HG02970 (cell line): ENCODE measurements around the gene ACACB.

Experiments
- ATAC-seq: cut with Tn5 transposase; IDR thresholded peaks from one replicate; pipeline ENCODE4 v1.9.1; 2021; ENCODE audit warnings: mild to moderate bottlenecking, moderate library complexity, moderate number of reproducible peaks; ENCODE audit not compliant: unreplicated experiment, low FRiP score

Gene ACACB

DNA sequence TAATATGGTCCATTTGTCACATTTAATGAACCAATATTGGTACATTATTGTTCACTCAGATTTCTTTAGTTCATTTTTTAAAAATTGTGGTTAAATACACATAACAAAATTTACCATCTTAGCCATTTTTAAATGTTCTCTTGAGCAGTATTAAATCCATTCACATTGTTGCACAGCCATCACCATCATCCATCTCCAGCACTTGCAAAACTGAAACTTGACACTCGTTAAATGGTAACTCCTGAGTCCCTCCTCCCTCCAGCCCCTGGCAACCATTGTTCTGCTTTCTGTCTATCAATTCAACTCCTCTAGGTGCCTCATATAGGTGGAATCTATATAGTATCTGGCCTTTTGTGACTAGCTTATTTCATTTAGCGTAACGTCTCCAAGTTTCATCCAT lies 86.4 kb downstream of the ACACB start:
- ATAC-seq = no peak

DNA sequence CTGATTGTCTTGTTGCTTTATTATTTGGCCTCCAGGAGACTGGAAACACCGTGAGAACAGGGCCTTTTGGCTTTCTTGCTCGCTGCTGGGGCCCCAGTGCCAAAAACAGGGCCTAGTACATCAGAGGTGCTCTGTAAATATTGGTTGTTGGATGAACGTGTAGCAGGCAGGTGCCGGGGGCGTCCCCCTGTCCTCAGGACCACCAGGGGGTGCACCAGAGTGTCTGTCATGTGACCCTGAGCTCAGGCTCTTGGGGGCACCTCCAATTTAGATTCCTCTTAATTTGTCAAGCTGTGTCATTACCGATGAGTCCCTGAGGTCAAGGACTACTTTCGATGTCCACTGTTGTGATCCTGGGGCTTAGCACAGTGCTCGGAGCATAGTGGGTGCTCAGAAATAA lies 87.1 kb downstream of the ACACB start:
- ATAC-seq = no peak

DNA sequence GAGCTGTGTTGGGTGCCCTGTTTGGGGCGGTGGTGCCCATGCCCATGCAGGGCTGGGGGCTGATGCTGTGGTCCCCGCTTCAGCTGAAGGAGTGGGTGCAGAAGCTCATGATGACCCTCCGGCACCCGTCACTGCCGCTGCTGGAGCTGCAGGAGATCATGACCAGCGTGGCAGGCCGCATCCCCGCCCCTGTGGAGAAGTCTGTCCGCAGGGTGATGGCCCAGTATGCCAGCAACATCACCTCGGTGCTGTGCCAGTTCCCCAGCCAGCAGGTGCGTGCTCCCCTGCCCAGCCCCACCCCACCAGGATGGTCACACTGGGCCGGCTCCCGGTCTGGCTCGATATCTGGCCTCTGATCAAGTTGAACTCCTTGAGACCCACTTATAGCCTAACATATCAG lies 92.7 kb downstream of the ACACB start:
- ATAC-seq = no peak

DNA sequence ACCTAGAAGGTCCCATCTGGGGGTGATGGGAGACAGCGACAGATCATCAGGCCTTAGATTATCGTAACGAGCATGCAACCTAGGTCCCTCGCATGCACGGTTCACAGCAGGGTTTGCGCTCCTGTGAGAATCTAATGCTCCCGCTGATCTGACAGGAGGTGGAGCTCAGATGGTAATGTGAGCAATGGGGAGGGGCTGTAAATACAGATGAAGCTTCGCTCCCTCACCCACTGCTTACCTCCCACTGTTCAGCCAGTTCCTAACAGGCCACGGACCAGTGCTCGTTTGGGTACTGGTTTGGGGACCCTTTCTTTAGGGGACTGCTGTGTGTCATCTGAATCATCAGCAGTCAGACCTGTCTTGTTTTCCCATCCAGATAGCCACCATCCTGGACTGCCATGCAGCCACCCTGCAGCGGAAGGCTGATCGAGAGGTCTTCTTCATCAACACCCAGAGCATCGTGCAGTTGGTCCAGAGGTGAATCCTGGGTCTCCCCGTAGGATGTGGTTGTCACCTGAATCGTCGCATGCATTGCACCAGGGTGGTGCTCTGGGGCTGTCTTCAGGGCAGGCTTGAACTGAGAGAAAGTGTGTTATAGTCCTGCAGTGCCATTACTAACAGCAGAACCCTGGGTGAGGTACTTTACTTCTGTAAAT lies 96.2 kb downstream of the ACACB start:
- no peak for ATAC-seq

DNA sequence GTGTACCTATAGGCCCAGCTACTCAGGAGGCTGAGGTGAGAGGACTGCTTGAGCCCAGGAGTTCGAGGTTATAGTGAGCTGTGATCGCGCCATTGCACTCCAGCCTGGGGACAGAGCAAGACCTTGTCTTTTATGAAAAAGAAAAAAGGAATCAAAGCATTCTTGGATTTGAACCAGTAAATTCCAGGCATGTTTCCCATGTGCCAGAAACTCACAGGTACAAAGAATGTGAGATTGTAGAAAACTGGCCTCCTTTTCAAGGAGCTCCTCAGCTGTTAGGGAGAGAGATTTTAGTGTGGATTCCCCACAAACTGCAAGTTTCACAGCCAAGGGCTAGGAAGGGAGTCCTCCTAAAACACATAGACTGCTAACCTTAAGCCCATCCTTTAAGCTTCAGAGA lies 97.7 kb downstream of the ACACB start:
- ATAC-seq = no peak

DNA sequence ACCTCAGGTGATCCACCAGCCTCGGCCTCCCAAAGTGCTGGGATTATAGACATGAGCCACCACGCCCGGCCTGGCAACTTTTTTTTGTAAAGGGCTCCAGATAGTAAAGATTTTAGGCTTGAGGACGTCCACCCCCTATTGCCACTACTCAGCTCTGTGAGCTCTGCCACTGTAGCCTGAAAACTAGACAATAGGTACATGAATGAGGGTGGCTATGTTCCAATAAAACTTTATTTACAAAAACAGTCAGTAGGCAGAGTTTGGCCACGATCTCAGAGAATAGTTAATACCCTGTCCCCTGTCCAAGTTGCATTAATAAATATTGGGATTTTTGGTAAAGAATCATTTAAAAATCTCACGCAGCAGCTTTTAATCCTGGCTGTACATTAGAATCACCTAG lies 102.6 kb downstream of the ACACB start:
- ATAC-seq = no peak

DNA sequence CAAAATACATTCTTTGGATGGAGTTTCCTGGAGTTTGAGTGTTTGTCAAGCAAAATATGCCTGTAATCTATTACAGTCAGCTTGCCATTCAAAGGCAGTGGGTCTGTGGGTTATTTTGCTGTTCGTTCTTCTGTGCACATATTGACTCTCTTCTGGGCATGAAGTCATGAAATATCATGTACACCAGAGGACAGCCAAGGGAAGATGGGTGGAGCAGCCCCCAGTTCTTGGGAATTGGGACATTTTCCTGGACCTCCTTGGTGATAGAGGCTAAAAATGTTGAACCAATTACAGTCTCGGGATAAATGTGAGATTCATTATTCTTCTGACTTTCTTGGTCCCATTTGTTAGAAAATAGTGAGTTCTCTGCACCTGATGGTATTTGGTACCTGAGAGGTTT lies 103.6 kb downstream of the ACACB start:
- ATAC-seq = no peak

DNA sequence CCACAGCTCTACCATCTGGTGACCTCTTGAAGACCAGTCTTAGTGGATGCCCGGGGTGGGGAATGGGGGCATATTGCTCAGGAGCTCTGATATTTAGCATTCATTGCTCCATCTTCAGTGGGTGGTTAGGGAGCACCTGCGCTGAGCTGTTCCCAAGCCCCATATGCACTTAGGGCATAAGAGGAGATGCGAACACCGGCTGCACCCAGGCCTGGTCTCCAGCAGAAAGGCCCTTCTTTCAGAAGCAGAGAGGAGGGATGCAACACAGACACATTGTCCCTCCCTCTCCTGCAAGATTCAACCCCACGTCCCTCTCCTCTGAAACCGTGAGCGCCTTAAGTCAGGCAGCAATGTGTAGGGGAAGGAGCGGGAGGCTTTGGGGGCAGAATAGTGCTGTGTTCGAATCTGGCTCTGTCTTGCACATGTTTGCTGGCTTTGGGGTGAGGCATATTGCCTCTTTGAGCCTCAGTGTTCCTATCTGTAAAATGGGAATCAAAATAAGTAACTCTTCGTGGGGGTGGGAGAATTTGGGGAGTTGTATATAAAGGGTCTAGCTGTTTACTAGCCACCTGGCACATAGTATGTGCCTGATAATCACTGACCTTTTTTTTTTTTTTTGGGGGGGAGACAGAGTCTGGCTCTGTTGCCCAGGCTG lies 105.0 kb downstream of the ACACB start:
- ATAC-seq = no peak

DNA sequence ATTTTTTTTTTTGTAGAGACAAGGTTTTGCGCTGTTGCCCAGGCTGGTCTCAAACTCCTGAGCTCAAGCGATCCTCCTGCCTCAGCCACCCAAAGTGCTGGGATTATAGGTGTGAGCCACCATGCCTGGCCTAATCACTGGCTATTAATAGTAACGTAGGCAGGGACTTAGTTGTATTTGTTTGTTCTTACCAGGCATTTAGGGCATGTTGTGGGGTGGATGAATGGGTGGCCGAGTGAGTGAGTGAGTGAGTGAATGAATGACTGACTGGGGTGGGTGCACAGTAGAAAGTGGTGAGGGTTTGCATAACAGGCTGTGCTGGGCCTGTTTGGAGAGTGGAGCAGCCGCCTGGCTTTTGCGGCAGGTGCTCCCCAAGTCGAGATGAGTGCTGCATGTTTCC lies 105.7 kb downstream of the ACACB start:
- ATAC-seq = no peak

DNA sequence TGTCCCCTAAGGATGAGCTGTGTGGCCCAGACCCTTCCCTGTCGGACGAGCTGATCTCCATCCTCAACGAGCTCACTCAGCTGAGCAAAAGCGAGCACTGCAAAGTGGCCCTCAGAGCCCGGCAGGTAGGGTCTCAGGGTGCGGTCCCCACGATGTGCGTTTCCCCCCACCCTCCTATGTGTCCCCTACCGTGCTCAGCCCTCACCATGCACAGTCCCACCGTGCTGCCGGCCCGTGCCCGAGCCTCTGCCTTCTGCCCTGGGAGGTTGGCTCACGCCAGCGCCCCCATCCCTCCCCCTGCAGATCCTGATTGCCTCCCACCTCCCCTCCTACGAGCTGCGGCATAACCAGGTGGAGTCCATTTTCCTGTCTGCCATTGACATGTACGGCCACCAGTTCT lies 106.1 kb downstream of the ACACB start:
- no peak for ATAC-seq

DNA sequence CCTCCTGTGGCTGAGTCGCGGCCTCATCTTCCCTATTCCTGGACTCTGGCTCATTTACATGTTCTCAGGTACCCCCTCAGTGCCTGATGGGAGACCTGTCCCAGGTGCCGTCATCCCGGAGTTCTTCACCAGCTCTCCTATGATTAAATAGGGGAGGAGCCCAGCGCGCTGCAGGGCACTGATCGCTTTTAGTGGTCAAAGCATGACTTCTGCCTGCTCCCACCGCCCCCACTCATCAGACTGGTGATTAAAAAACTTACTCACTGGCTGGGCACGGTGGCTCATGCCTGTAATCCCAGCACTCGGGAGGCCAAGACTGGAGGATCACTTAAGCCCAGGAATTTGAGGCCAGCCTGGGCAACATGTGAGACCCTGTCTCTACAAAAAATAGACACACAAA lies 106.8 kb downstream of the ACACB start:
- no peak for ATAC-seq

DNA sequence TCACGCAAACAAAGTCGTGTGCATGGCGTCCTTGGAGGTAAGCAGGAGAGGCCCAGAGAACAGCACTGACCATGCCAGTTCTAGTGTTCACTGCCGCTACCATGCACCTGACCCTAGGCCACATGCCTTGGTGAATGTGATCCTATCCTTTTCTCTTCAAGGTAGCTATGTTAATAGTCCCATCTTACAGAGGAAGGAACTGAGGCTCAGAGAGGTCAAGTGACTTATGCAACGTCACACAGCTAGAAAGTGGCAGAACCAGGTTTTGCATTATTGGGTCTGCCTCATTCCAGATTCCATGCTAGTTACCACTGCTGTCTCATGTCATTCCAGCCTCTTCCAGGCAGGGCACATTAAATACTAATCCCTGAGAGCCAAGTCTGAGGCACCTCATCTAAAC lies 107.5 kb downstream of the ACACB start:
- no peak for ATAC-seq

DNA sequence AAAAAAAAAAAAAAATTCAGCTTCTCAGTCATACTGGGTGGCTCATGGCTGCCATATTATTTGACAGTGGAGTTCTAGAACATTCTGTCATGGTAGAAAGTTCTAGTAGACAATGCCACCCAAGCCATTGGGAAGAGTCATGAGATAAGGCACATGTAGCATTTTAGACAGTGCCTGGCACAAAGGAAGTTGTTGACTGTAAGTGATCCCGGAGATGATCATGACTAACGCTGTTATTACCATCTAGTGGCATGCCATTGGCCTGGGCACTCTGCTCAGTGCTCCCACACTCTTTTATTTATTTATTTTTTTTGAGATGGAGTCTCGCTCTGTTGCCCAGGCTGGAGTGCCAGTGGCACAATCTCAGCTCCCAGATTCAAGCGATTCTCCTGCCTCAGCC lies 112.3 kb downstream of the ACACB start:
- ATAC-seq = no peak

DNA sequence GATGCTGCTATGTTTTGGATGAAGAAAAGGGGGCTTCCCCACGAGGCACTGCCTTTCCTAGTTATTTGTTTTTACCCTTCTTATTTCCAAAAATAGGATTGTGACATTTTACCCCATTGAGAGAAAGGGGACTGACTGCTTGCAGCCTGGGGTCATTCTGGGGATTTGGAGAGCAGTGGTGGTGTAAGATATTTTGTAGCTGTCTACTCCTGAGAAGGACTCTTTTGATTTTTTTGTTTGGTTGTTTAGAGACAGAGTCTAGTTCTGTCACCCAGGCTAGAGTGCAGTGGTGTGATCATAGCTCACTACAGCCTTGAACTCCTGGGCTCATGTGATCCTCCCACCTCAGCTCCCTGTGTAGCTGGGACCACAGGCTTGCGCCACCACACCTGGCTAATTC lies 113.8 kb downstream of the ACACB start:
- ATAC-seq = no peak

DNA sequence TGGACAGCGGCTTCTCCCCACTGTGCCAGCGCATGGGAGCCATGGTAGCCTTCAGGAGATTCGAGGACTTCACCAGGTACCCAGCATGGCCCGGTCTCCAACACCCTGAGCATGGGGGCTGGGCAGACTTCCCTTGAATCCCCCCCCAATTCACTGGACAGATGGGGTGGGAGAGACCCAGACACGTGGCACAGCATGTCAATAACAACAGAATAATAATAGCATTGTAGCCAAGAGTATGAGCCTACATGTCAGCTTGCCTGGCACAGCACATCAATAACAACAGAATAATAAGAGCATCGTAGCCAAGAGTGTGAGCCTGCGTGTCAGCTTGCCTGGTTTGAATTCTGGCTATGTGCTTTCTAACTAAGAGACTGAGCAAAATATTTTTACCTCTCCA lies 116.3 kb downstream of the ACACB start:
- no peak for ATAC-seq

DNA sequence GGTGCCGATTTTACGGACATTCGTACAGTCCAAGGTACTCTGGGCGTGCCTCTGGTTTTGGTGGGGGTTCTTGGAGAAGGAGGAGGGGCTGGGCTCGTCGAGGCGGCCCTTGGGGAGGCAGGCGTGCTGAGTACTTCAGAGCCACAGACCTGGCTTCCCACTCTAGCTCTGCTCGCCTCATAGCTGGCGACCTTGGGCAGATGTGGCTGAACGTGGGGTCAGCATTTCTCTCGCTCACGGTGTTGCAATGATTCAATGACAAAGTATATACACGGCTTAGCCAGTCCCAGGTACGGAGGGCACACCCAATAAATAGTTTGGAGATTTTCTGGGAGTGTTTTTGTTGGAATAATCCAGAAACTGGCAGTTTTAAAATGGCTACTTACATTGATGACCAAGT lies 117.6 kb downstream of the ACACB start:
- ATAC-seq = no peak

DNA sequence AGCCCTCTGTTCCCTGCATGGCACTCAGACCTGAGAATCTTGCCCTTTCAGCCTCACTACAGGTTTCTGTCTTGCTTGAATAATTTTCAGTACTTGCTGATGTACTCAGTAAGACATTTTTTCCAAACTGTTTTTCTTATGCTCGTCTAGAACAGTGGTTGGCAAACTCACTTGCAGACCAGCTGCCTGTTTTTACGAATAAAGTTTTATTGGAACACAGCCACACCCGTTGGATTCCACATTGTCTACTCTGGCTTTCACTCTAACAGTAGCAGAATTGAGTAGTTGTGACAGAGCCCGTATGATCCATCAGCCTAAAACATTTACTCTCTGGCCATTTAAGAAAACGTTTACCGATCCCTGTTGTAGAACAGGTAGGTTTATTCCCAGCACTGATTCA lies 119.9 kb downstream of the ACACB start:
- ATAC-seq = no peak

DNA sequence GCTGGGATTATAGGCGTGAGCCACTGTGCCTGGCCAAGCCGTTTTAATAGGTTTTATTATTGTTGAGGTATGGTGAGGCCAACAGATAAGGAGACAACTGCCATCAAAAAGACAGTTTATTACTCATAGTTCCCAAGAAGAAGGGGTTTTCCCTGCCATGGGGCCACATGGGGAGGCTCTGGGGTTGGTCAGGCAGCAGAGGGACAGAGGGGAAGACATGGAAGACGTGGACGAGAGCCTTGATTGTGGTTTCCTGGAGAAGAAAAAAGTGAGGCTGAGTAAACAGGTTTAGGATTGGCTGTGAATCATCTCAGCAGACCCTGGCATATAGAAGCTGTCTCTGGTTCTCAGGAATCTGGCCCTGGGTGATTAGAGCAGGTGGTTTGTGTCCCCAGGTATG lies 122.8 kb downstream of the ACACB start:
- ATAC-seq = no peak

DNA sequence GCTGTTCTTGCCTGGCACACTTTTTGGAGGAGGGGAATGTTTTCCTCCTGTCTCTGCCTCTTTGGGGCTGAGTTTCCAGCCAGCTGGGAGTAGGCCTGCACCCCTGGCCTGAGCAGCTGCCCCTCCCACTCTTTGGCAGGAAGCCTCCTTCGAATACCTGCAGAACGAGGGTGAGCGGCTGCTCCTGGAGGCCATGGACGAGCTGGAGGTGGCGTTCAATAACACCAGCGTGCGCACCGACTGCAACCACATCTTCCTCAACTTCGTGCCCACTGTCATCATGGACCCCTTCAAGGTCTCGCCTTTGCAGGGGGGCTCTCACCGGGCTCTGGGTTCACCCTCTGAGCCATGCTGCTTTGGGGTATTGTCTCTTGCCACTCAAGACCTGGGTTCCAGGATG lies 123.3 kb downstream of the ACACB start:
- no peak for ATAC-seq

DNA sequence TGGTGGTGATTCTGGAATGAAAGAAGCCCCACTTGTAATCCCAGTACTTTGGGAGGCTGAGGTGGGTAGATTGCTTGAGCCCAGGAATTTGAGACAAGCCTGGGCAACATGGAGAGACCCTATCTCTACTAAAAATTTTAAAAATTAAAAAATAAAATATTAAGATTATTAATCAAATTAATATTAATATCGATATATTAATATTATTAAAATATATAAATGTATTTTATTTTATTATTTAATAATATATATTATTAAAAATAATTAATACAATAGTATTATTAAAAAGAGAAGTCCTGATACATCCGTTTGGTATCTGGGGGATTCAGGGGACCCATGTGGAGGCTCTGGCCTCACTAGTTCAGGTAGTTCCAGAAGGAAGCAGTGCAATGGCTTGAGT lies 124.0 kb downstream of the ACACB start:
- no peak for ATAC-seq

DNA sequence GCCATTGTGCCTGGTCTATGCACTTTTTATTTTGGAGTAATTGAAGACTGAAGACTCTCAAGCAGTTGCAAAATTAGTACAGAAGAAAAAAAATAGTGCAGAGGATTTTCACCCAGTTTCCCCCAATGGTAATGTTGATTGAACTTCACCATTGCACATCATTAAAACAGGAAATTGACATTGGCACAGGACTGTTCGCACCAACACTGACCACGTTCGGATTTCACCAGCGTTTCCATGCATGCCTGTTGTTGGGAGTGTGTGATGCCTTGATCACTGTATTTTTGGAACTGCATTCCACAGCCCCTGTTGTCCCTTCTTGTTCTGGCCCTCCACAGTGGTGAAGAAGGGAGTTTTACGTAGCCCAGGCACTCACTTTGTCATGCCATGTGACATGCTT lies 125.5 kb downstream of the ACACB start:
- ATAC-seq = no peak

DNA sequence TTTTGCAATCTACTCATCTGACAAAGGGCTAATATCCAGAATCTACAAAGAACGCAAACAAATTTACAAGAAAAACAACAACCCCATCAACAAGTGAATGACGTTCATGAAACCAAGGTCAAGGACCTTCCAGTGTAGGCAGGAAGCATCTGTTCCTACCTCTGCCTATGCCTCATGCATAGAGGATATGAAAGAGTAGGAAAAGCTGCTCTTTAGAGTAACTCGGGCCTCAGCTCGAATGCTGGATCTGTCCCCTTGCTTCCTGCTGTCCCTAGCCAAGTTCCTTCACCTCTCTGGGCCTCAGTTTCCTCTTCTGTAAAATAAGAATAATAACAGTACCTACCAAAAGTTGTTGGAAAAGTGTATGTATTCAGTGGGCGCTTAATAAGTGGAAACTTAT lies 127.7 kb downstream of the ACACB start:
- ATAC-seq = no peak

DNA sequence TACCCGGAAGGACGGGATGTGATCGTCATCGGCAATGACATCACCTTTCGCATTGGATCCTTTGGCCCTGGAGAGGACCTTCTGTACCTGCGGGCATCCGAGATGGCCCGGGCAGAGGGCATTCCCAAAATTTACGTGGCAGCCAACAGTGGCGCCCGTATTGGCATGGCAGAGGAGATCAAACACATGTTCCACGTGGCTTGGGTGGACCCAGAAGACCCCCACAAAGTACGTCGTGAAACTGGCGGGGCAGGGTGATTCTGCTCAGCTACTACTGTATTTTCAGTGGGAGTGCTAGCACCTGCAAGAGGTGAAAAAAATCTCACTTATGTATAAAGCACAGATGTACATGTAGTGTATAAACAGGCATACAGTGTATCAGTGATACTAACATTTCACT lies 129.8 kb downstream of the ACACB start:
- no peak for ATAC-seq
